NCI-H146 treated with DMSO at 0.1 percent for 48 hours (cell line): ENCODE measurements around the gene ZNF761.
"Not testable (repeated sequence)": the region's sequence is repeated elsewhere in the genome, so short reads cannot be mapped to it uniquely, and the experiment has no call there.

Experiments
- DNase-seq: peaks from one replicate; lab custom pipeline; 2025; ENCODE audit not compliant: unreplicated experiment; lab: John Stamatoyannopoulos, UW

The ZNF761 gene

GRCh38 chr19:53455828-53456227, 24.0 kb downstream of the ZNF761 start:
- no peak for DNase-seq

- not testable (repeated sequence) for DNase-seq
These were observed 28.4 kb downstream of the ZNF761 start for GRCh38 chr19:53460131-53460721.

GRCh38 chr19:53461866-53462265, 30.1 kb downstream of the ZNF761 start:
- DNase-seq, result no peak

GRCh38 chr19:53462861-53463260, 31.1 kb downstream of the ZNF761 start:
- no peak for DNase-seq

GRCh38 chr19:53463263-53463662, 31.5 kb downstream of the ZNF761 start:
- DNase-seq, result no peak

- peak; percentile 58 for DNase-seq
These were observed 35.1 kb downstream of the ZNF761 start for GRCh38 chr19:53466726-53467484.

GRCh38 chr19:53467485-53468262, 35.9 kb downstream of the ZNF761 start, which contains the start of gene ZNF813:
TSS of gene ZNF813 (plus strand) at chr19:53467733. CDS start at chr19:53483823, 16,090 bp downstream.
- peak; percentile 68 for DNase-seq

- not testable (repeated sequence) for DNase-seq
These were observed 36.8 kb downstream of the ZNF761 start for GRCh38 chr19:53468628-53469027.

- DNase-seq, result no peak
These were observed 40.1 kb downstream of the ZNF761 start for GRCh38 chr19:53471916-53472315.

- DNase-seq, result not testable (repeated sequence)
These were observed 43.0 kb downstream of the ZNF761 start for GRCh38 chr19:53474832-53475231.

- not testable (repeated sequence) for DNase-seq
These were observed 43.7 kb downstream of the ZNF761 start for GRCh38 chr19:53475470-53475869.

GRCh38 chr19:53483751-53484150, 52.0 kb downstream of the ZNF761 start:
- DNase-seq, result not testable (repeated sequence)

GRCh38 chr19:53485046-53486004, 53.5 kb downstream of the ZNF761 start:
- DNase-seq, result no peak

GRCh38 chr19:53492153-53492552, 60.4 kb downstream of the ZNF761 start:
- no peak for DNase-seq

GRCh38 chr19:53497311-53498023, 65.7 kb downstream of the ZNF761 start:
- DNase-seq, result not testable (repeated sequence)

- DNase-seq, result not testable (repeated sequence)
These were observed 66.2 kb downstream of the ZNF761 start for GRCh38 chr19:53498024-53498395.

- DNase-seq, result peak; percentile 27
These were observed 71.4 kb downstream of the ZNF761 start for GRCh38 chr19:53503151-53503550.

- peak; percentile 36 for DNase-seq
These were observed 72.0 kb downstream of the ZNF761 start for GRCh38 chr19:53503671-53504364.

GRCh38 chr19:53504365-53504703, 72.5 kb downstream of the ZNF761 start:
- DNase-seq, result not testable (repeated sequence)
